Keratinocyte (primary cell): Measurements from ENCODE around the gene BICDL1. TPM values are rescaled to one million over a fixed set of nuclear protein-coding genes. Genes with fewer than 3 reads are reported as not detected.

Experiments used
- DNase-seq: peaks from one replicate; pipeline ENCODE4 v3.0.0-alpha.2; 2011; ENCODE audit warnings: low read depth, missing footprints, low spot score
- FAIRE-seq: peaks from 2 replicates; lab custom pipeline; 2011; peaks lifted over from hg19 to GRCh38; lab: Jason Lieb, UNC
- H2AFZ ChIP-seq: 2 replicates; pipeline ENCODE4 v1.6.0; 2012; ENCODE audit warnings: low read length, control low read depth, inconsistent platforms; ENCODE audit not compliant: control insufficient read depth
- H3K27ac ChIP-seq: 2 replicates; pipeline ENCODE4 v1.5.1; 2011; ENCODE audit warnings: low read length; ENCODE audit not compliant: control insufficient read depth, insufficient read depth
- H3K27me3 ChIP-seq: 3 replicates; pipeline ENCODE4 v1.6.0; 2011; ENCODE audit warnings: low read length; ENCODE audit not compliant: control insufficient read depth, insufficient read depth; ENCODE audit errors: extremely low read depth
- H3K36me3 ChIP-seq, 2 experiments: 2 replicates in 1 of 2; 3 replicates in 1 of 2; pipeline ENCODE4 v1.5.1; 2011; ENCODE audit warnings: low read length in 2 of 2, mild to moderate bottlenecking in 1 of 2; ENCODE audit not compliant: control insufficient read depth in 2 of 2, insufficient read depth in 2 of 2; ENCODE audit errors: extremely low read depth in 1 of 2
- H3K4me1 ChIP-seq: 3 replicates; pipeline ENCODE4 v1.5.1; 2011; ENCODE audit warnings: low read length; ENCODE audit not compliant: control insufficient read depth, insufficient read depth; ENCODE audit errors: extremely low read depth
- H3K4me2 ChIP-seq: 3 replicates; pipeline ENCODE4 v1.6.0; 2011; ENCODE audit warnings: low read depth, low read length; ENCODE audit not compliant: control insufficient read depth, insufficient read depth; ENCODE audit errors: extremely low read depth
- H3K4me3 ChIP-seq, 3 experiments: fragments of 200-600 bp in 1 of 3; sonication (generic) in 1 of 3; 2 replicates in 2 of 3; 3 replicates in 1 of 3; pipeline ENCODE4 v1.5.1; 2011 to 2016; ENCODE audit warnings: low read length in 3 of 3, mild to moderate bottlenecking in 3 of 3, control low read depth in 2 of 3, inconsistent platforms in 1 of 3, low read depth in 1 of 3, mixed read lengths in 1 of 3, mixed run types in 1 of 3, moderate library complexity in 1 of 3; ENCODE audit not compliant: control insufficient read depth in 2 of 3, insufficient read depth in 2 of 3; ENCODE audit errors: extremely low read depth in 1 of 3
- H3K79me2 ChIP-seq: 2 replicates; pipeline ENCODE4 v1.6.0; 2012; ENCODE audit warnings: low read length; ENCODE audit not compliant: control insufficient read depth, insufficient read depth
- H3K9ac ChIP-seq: 3 replicates; pipeline ENCODE4 v1.6.0; 2011; ENCODE audit warnings: low read length; ENCODE audit not compliant: control insufficient read depth, insufficient read depth; ENCODE audit errors: extremely low read depth
- H3K9me1 ChIP-seq: 3 replicates; pipeline ENCODE4 v1.6.0; 2011; ENCODE audit warnings: low read length; ENCODE audit not compliant: control insufficient read depth, insufficient read depth; ENCODE audit errors: extremely low read depth
- H3K9me3 ChIP-seq: 2 replicates; pipeline ENCODE4 v1.5.1; 2012; ENCODE audit warnings: low read depth, low read length; ENCODE audit not compliant: control insufficient read depth
- H4K20me1 ChIP-seq: 3 replicates; pipeline ENCODE4 v1.6.0; 2011; ENCODE audit warnings: low read length; ENCODE audit not compliant: control insufficient read depth, insufficient read depth; ENCODE audit errors: extremely low read depth
- EZH2 ChIP-seq: IDR thresholded peaks from one replicate; pipeline ENCODE4 v1.6.1; 2012; ENCODE audit warnings: inconsistent platforms, mild to moderate bottlenecking, low read length, moderate library complexity
- dilution Hi-C: fragments of 300-500 bp; cut with MboI; formaldehyde crosslinking; loops from one replicate; pipeline ENCODE4 v1.7.0; 2020; ENCODE audit warnings: low sequenced_read_pairs; ENCODE audit not compliant: extremely low pct_ligation_motif_present
- polyA plus RNA-seq, 5 experiments: library from polyadenylated mRNA; depleted of rRNA in 3 of 5; stranded (reverse) in 3 of 5; stranded (forward) in 1 of 5; unstranded in 1 of 5; fragments of >200 nt; gene quantifications; 1 replicate in 1 of 5; 2 replicates in 3 of 5; 3 replicates in 1 of 5; pipeline versions ENCODE4 v1.2.1 to v1.2.3, GENCODE V29; 2011 to 2012; ENCODE audit warnings: missing spikeins in 2 of 5, low read depth in 1 of 5, low replicate concordance in 1 of 5
- TF ChIP-seq, protein P1 (sequence below), 3 experiments: IDR thresholded peaks in 1 of 3; conservative IDR thresholded peaks in 1 of 3; optimal IDR thresholded peaks in 1 of 3; 2 replicates in 2 of 3; 3 replicates in 1 of 3; pipeline versions ENCODE3 to v1.5.1; 2011; ENCODE audit warnings: low read length in 3 of 3, mild to moderate bottlenecking in 3 of 3, moderate library complexity in 2 of 3, control low read depth in 1 of 3, inconsistent platforms in 1 of 3; ENCODE audit not compliant: insufficient read depth in 2 of 3; ENCODE audit errors: extremely low read depth in 1 of 3

The BICDL1 gene
- polyA plus RNA-seq, 1 donor (not counting 4 experiments of a cell fraction or from before 2014, with no cell fraction given): 6.4 TPM

DNA sequence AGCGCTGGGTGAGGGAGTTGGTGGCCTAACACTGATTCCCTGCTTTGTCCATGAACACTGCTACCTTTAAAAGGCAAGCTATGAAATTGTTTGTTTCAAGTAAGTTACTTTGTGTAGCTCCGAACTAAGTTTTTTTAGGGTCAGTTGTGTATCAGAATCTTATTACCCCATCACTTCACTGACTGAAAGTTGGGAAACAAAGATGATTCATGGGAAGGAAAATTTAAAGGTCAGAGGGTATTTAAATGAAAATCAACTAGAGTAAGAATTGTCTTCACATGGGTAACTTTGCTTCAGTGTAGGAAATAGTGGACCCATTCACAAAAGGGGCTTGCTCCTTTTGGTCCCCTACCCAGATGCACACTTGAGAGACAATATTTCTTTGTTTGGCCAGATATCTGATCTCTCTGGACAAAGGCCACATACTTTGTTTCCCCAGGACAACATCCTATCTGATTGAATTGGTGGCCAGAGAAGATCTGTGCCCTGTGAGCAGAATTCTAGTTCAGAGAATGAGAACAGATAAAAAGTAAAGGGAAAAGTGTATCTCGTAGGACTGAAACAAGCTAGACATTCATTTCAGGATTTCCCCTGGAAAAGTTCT is 74.0 kb downstream of the BICDL1 start:
- peaks cover 12% of the 10 kb centered on the region for H3K4me1 ChIP-seq
- no peak overlapping the region for H3K9ac ChIP-seq
- no peak overlapping the region for H3K4me3 ChIP-seq
- DNase-seq (no peak), FAIRE-seq (no peak)
- H2AFZ ChIP-seq: no peak overlapping the region
- no peaks in the 10 kb centered on the region for H3K9me3 ChIP-seq
- no peaks in the 10 kb centered on the region for H4K20me1 ChIP-seq
- TF ChIP-seq, protein P1, sequence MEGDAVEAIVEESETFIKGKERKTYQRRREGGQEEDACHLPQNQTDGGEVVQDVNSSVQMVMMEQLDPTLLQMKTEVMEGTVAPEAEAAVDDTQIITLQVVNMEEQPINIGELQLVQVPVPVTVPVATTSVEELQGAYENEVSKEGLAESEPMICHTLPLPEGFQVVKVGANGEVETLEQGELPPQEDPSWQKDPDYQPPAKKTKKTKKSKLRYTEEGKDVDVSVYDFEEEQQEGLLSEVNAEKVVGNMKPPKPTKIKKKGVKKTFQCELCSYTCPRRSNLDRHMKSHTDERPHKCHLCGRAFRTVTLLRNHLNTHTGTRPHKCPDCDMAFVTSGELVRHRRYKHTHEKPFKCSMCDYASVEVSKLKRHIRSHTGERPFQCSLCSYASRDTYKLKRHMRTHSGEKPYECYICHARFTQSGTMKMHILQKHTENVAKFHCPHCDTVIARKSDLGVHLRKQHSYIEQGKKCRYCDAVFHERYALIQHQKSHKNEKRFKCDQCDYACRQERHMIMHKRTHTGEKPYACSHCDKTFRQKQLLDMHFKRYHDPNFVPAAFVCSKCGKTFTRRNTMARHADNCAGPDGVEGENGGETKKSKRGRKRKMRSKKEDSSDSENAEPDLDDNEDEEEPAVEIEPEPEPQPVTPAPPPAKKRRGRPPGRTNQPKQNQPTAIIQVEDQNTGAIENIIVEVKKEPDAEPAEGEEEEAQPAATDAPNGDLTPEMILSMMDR (optimal IDR thresholded peaks at IDR 0.05 in 1 of 3, IDR thresholded peaks at IDR 0.05 in 1 of 3, conservative IDR thresholded peaks at IDR 0.05 in 1 of 3; ENCODE audit: extremely low read depth in 1 of 3, insufficient read depth in 2 of 3, low read length in 3 of 3): no peak
- TF ChIP-seq EZH2: no peak
- H3K4me2 ChIP-seq: no peak overlapping the region
- no peaks in the 10 kb centered on the region for H3K36me3 ChIP-seq
- H3K27ac ChIP-seq: no peak overlapping the region
- no peaks in the 10 kb centered on the region for H3K9me1 ChIP-seq
- H3K27me3 ChIP-seq: no peaks in the 10 kb centered on the region
- H3K79me2 ChIP-seq: no peaks in the 10 kb centered on the region
- dilution Hi-C loops: no loop called here

DNA sequence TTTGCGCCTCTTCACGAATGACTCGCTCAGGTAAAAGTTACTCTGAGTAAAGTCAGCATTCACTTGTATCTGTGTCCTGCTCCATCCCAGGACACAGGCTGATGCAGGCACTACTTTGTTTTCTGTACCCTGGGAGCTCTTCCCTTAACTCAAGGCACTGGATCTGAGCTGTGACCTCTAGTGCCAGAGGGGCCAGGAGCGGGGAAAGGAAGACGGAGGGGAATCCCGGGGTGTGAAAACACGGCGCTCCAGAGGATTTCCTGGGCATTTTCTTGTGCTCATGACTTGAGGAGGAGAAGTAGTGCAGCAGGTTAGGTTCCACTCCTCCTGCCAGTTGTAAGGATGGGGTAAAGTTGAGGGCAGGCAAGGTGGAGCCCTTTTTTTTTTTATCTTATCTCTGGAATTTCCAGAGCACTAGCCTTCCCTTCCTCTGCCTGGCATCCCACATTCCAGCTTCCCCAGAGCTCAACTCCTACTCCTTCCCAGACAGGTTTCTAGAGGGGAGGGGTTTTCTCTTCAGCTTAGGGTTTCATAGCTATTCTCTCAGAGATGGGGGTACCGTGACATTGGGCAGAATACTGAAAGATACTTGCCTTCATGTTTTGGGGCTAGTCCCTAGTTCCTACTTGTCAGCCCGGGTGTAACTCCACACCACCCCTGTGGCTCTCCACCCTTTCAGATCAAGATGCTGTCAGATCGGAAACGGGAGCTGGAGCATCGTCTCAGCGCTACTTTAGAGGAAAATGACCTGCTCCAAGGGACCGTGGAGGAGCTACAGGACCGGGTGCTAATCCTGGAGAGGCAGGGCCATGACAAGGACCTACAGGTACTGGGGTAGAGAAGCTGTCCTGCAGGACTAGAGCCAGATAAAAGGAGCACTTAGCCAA is 75.3 kb downstream of the BICDL1 start:
- H4K20me1 ChIP-seq: no peaks in the 10 kb centered on the region
- no peak overlapping the region for H3K27ac ChIP-seq
- no peaks in the 10 kb centered on the region for H3K9me3 ChIP-seq
- no peak for TF ChIP-seq EZH2
- TF ChIP-seq, protein P1 (optimal IDR thresholded peaks at IDR 0.05 in 1 of 3, IDR thresholded peaks at IDR 0.05 in 1 of 3, conservative IDR thresholded peaks at IDR 0.05 in 1 of 3; ENCODE audit: extremely low read depth in 1 of 3, insufficient read depth in 2 of 3, low read length in 3 of 3): no peak
- dilution Hi-C loops: no loop called here
- DNase-seq (no peak), FAIRE-seq (no peak)
- peaks cover 12% of the 10 kb centered on the region for H3K4me1 ChIP-seq
- H2AFZ ChIP-seq: no peak overlapping the region
- no peaks in the 10 kb centered on the region for H3K27me3 ChIP-seq
- no peak overlapping the region for H3K9ac ChIP-seq
- no peaks in the 10 kb centered on the region for H3K36me3 ChIP-seq
- no peak overlapping the region for H3K4me2 ChIP-seq
- no peaks in the 10 kb centered on the region for H3K9me1 ChIP-seq
- H3K79me2 ChIP-seq: no peaks in the 10 kb centered on the region
- no peak overlapping the region for H3K4me3 ChIP-seq
